GM18526 (cell line): ENCODE data around the gene VPS18.
A peak's percentile ranks its signal among the peaks of the same experiment; 100 is the strongest.

Experiments
- POLR2A ChIP-seq: IDR thresholded peaks from 3 replicates; pipeline ENCODE4 v1.6.1; 2011; ENCODE audit not compliant: insufficient read length; ENCODE audit errors: extremely low read depth

VPS18 gene

DNA sequence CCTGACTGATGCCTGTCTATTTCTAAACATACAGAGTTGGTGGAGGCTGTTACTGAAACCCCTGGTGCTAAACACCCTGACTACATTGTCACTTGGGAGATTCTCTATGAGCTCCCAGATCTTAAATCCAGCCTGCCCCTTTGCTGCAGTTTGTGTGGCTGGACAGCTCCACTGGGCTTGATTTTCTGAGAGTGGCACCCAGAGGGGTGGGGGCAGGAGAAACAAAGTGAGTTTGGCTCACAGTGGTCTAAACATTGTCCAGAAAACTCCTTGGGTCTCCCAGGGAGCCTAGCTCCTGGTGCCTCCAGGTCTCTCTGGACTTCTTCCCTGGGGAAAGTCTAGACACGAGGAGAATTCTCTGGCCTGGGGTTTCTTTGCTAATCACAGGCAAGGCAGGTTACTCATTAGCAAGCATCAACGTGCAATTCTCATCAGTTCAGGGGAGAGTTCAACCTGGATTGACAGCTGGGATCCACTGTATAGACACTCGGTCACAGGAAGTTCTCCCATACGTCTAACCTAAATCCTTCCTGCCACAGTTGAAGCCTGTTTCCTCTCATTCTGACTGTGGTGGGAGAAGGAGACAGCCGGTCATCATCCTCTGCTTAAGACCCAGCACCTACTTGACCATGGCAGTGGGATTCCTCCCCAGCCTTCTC lies 27.8 kb downstream of the VPS18 start:
- no peak for TF ChIP-seq POLR2A

DNA sequence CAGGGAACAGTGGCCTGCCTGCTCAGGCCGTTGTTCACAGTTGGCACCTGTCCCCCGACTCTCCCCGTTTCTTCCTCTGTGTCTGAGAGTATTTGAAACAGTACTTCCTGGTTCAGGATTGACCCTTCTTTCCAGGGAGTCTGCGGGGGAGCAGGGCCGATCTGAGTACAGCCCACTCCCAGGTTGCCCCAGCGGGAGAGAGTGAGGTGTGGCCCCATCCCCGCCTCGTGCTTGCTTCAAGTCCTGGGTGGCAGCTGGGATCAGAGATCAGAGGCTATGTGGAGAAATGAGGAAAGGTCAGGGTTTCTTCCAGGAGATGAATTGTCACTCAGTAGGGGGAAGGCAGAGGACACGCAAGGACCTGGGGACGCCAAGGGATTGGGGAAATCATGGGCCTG lies 28.4 kb downstream of the VPS18 start:
- TF ChIP-seq POLR2A: no peak

- no peak for TF ChIP-seq POLR2A
Observed at GRCh38 chr15:40923551-40923950, 29.3 kb downstream of the VPS18 start.

DNA sequence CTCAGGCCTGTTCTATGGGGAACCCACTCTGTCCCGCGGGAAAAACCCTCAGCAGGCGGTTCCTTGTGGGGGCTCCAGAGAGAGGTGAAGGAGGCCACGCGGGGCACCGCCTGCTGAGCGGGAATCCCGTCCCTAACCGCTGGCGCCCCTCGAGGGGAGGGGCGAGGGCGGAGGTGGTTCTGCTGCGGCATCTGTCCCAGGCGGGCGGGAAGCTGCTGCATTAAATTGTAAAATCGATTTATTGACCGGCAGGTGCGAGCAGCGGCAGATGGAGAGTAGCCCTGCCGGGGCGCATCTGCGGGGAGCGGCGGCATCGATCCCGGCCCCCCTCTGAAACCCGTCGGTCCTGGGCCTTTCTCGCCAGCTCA lies 31.2 kb downstream of the VPS18 start:
- TF ChIP-seq POLR2A: no peak

- TF ChIP-seq POLR2A: no peak
Observed at GRCh38 chr15:40925863-40926658, 31.8 kb downstream of the VPS18 start.

DNA sequence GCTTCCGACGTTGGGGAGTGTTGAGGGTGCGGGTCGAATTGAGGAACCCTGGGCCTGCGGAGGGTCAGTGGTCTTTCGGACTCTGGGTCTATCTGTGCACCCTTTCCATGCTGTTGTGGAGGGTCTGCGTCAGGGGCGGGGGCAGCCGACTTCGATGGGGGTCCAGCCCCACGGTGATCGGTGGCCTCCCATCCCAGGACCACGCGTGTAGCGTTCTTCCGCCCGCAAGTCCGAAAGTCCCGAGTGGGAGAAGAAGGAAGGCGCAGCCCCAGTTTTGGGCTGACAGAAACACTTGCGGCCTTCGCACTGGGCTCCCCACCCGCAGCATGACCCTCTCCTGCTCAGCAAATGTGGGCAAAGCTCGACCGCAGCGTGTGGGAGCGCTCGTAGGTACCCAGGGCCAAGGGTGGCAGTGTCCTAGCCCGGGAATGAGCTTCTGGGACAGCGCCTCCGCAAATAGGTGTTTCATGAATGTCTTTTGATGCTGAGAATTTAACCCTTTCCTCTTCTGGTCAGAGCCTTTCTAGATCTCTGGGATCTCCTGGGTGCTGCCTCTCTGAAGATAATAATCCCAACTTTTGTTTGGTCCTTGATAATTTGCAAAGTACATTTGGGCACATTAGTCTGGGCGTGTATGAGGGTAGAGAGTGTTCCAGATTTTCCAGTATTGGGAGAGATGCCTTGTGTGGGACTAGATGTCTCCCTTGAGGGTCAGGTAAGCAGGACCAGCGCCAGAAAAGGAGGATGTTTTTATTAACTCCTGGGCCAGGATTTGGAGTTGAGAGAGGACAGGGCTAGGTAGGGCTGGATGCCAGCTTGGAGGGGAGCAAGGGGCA lies 32.6 kb downstream of the VPS18 start:
- TF ChIP-seq POLR2A: no peak

- no peak for TF ChIP-seq POLR2A
Observed at GRCh38 chr15:40927495-40927872, 33.2 kb downstream of the VPS18 start.

DNA sequence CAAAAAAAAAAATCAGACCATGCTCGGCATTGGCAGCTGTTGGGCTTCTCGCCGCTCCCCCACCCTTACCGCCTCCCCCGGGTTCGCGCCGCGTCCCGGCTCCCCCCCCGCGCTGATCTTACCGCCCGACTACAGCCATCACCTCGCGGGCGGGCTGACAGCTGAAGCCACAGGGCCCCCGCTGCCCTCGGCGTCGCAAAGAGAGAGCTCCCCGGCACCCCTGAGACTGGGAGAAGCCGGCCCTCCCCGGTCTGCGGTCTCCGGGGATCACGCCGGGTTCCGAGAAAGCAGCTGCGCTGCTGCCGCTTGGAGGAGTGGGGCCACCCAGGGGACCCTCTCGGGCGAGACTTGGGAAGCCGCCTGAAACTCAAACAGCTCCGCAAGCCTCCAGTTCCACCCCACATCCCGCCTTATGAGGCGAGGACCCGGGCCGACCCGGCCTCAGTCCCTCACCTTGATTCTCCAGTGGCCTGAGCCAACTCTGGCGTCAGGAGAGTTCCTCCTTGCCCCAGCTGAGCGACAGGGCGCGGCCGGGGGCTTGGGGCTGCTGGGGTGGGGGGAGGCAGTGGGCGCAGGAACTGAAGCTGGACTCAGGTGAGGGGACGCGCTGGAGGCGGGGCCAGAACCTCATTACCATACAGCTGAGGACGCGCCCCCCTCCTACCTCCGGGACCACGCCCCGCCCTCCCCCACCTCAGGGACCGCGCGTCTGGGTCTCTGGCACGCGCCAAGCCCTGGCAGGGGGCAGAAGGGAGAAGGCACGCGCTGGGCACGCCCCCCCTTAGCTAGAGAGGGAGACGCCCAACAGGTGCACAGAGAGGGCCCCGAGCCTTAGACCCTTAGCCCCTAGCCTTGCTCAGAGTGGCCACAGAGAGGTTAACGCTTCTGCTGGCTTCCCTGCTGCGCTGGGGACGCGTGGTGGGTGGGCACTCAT lies 33.9 kb downstream of the VPS18 start:
- no peak for TF ChIP-seq POLR2A

DNA sequence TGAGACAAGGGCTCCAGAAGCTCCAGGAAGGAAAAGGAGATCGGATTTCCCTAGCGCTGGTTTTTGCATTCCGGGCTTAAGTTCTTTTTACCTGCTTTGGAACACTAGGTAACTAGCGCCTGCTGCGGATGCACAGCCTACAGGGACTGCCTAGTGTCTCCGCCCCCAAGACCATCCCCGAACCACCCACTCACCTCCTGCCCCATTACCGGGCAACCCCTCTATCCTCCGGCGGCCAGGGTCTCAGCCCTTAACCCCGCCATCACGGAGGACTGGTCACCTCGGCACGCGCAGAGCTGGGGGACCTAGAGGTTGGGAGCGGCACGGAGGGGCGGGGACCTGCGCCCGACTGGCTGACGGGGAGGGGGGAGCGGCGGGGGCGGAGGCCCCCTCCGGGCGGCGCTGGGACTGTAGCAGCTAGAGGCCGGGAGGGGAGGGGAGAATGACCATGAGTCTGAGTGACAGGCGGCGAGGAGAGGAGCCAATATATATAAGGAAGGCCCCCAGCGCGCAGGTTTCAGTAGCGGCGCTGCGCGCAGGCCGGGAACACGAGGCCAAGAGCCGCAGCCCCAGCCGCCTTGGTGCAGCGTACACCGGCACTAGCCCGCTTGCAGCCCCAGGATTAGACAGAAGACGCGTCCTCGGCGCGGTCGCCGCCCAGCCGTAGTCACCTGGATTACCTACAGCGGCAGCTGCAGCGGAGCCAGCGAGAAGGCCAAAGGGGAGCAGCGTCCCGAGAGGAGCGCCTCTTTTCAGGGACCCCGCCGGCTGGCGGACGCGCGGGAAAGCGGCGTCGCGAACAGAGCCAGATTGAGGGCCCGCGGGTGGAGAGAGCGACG lies 34.8 kb downstream of the VPS18 start, which contains the start of gene DLL4:
DLL4 (plus strand) TSS at position 520 of the 839 bp plus-strand sequence. CDS start 329 bp downstream, outside the sequence.
- TF ChIP-seq POLR2A: peak; percentile 72

DNA sequence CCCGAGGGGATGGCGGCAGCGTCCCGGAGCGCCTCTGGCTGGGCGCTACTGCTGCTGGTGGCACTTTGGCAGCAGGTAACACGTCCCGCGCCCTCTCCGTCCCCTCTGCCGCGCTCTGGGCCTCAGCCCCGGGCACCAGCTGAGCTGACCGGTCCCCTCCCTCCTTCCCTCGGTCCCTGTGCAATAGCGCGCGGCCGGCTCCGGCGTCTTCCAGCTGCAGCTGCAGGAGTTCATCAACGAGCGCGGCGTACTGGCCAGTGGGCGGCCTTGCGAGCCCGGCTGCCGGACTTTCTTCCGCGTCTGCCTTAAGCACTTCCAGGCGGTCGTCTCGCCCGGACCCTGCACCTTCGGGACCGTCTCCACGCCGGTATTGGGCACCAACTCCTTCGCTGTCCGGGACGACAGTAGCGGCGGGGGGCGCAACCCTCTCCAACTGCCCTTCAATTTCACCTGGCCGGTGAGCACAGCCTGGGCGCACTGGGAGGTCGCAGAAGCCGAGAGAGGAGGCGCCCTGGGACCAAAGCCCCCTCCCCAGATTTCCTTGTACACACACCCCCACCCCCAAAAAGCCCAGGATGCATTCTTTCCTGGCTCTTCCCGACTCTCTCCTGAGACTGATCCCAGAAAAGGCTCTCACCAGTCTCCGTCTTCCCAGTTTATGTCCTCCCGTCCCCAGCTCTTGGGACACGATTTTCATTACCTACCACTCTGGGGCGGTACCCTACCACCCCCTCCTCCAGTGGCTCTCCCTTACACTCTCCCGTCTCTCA lies 35.6 kb downstream of the VPS18 start:
- no peak for TF ChIP-seq POLR2A

DNA sequence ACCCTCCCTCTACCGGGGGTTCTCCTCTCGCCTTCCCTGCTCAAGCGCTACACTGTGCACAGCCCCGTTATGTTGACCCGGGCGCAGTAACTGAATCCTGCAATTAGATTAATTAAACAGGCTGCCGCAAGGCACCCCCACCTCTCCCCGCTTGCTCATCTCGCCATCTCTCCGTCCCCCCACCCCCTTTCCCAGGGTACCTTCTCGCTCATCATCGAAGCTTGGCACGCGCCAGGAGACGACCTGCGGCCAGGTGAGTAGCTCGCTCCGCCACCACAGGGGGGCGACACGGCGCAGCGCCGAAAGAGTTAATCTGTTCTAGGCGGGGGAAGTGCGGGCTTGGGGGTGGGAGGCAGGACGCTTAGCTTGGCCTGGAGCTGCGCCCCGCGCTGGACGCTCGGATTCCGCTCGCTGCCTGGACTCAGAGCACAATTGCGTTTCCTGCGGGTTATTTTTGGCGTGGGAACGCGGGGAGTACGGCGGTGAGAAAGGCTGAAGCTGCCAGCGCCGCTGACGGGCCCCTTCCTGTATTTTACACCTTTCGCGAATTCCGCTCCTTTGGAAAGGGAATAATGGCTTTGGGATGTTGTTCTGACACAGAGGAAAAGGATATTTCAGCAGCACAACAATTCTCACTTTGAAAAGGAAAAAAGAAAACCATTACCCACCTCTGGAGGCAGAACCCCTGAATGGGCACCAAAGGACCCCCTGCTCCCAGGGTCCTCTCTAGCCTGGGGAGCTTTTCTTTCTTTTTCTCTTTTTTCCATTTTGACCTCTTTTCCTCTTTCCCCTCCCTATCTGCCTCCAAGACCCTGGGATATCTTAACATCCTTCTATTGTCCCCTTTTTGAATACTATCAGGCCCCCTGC lies 36.4 kb downstream of the VPS18 start:
- no peak for TF ChIP-seq POLR2A
